DMS153 (cell line): ENCODE measurements around the gene SESN3.
"Not testable (repeated sequence)": the region's sequence is repeated elsewhere in the genome, so short reads cannot be mapped to it uniquely, and the experiment has no call there.

Experiments
- DNase-seq: peaks from one replicate; lab custom pipeline; 2025; lab: John Stamatoyannopoulos, UW

Gene SESN3

DNA sequence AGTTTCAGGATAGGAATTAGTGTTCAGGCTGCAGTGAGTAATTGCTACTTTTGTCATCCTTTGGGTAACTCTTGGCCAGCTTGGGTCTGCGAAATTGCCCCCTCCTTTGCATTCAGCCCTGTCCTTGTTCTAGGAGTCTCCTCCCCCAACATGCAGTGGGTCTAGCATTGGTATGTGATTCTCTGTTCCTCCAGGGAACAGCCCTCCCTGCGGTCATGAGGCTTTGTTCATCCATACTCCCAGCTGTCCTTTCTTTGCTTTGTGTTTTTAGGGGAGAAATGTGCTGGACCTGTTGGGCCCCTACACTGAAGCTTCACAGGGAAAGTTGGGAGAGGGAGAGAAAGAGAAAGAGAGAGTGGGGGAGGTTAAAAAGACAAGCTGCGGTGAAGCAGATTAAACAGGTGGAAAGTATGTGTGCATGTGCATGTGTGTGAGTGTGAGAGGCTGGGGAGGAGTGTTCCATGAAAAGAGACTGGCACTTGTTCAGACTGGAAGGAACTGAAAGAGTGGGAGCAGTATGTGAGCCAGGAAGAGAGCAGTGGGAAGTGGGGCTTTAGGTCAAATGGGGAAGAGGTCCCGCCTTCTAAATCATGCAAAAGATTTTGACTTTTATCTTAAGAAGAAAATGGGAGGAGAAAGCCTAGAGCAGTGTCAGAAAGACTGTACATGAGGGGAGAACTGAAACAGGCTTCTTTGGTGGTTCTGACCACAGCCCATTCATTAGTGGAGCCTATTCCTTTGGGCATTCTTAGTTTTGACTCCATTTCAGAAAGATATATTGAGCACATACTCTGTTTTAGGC, 17.9 kb upstream of the SESN3 start:
- DNase-seq = no peak

DNA sequence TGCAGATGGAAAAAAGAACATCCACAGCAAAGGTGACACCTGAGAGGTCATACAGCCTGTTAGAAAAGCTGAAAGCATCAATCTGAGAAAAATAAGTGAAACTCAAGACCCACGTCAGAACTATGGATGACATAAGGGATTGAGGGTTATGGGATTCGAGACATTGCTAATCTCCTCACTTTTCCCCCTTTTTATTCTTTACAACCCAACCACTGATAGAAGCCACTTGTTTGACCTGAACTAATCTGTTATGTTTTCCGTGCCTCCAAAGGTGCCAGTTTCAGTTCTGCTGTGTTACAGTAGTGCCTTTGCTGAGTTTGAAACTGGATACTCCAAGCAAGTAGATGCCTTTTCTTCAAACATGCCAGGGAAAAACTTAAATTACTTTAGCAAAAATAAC, 16.9 kb upstream of the SESN3 start:
- DNase-seq = no peak

- DNase-seq = peak; percentile 38
Measured at GRCh38 chr11:95247127-95247684, 16.2 kb upstream of the SESN3 start.

DNA sequence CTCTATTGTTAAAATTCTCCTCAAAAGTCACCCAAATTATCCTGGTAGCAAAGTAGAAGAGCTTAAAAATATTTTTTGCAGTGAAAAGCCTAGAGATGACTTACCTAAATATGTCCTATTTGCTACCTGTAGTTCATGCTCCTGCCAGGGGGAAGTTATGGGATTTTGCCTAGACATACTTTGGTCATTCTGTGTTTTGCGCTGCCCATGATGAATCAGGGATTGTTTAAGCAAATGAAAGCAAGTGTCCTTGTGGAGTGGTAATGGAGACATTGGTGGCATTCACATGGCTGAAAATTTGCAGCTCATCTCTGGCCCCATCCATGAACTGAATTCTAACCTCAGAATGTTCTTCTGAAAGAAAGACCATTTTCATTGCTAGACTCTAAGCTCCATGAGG, 14.6 kb upstream of the SESN3 start:
- DNase-seq = no peak

- DNase-seq = no peak
Measured at GRCh38 chr11:95245038-95245437, 14.0 kb upstream of the SESN3 start.

DNA sequence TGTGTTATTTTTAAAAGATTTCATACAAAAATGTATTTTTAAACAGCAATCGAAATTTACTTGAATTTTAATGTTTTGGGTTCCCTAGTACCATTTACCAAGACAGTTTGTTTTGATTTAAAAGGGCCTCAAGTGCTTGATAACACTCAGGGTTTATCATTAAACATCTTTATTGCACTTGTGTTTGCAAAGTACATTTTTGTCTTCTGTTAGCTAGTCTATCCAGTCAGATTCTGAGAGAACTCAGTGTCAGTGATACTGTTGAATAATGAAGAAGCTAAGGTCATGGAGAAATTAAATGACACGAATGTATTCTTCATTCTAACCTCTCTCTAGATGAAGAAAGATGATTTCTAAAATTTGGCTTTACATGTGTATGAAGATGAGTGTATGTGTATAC, 12.7 kb upstream of the SESN3 start:
- DNase-seq = no peak

- no peak for DNase-seq
Measured at GRCh38 chr11:95242845-95243605, 12.0 kb upstream of the SESN3 start.

DNA sequence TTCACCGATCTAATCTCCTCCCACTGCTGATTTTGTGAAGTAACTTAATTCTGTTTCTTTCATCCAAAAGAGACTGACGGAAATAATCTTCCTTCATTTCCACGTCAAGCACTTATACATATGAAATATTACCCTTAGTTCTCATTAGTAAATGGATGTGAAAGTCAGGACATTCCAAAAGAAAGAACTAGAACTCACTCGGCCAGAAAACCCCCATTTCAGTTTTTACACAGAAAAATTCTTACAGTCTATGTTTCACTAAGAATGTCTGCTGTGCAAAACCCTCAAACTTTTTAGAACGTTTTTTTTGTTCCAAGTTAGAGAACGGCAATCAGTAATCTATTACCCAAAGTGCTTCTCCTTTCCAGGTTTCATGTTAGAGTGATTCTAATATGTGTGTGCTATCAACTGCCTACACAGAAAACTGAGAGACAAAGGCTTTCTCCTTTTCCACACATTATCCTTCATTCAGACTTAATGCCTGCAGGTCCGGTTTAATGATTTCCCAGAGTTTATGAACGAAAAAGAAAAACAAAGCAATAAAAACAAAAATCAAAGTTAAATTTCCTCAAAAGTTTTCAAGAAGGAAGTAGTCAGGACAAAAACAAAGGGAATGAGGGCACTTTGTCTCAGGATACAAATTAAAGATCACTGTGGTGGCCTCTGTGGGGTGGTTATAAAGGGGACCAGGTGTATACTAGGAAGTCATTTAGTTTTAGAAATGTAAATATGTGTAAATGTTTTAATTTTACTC, 11.3 kb upstream of the SESN3 start:
- DNase-seq = no peak

DNA sequence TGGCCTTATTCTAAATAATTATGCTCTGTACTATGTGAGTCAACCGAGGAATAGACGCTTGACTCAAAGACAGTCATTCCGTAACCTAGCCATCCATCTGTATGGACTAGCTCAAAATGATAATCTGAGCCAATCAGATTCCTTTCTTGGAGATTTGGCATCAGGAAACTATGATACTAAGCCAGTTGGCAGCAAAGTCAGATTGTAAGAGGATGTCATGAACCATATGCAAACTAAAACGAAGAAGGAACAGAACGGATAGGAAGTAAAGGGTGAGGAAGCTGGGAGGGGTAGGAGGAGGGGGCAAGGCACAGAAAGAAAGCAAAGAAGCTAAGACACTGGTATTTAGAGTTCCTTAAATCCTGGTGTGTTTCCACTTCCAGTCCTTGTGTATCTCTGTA, 10.7 kb upstream of the SESN3 start:
- no peak for DNase-seq

DNA sequence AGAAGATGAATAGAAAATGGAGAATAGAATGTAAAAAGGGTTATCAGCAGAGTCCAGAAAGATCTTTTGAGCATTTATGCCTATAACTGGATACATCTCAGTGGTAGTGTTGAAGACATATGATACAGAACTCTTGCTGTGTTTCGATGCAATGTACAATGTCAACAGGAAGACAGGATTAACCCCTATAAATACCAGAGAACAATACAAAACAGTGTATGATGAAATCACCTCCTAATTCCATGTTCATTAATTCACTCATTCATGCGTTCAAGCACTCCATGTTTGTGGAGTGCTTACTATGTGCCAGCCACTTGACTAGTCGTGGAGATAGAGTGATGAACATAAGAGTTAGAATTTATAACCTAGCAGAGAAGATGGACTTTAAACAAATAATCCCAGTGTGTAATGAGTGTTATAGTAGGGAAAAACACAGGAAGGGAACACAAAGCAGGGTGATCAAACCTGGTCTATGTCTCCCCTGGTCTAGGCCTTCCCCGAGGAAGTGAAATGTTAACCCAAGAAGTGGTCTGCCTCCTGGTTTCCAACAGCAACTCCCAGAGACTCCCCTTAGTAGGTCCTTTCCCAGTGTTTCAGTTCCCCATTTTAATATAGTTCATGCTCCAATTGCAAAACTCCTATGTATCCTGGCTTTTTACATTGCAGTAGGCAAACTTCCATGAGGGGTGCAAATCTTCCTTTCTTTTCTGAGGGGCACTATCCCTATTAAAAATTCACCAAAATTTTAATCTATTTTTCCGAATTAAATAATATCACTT, 9.1 kb upstream of the SESN3 start:
- DNase-seq = peak; percentile 65

- DNase-seq = no peak
Measured at GRCh38 chr11:95232666-95233065, 1.7 kb upstream of the SESN3 start.

DNA sequence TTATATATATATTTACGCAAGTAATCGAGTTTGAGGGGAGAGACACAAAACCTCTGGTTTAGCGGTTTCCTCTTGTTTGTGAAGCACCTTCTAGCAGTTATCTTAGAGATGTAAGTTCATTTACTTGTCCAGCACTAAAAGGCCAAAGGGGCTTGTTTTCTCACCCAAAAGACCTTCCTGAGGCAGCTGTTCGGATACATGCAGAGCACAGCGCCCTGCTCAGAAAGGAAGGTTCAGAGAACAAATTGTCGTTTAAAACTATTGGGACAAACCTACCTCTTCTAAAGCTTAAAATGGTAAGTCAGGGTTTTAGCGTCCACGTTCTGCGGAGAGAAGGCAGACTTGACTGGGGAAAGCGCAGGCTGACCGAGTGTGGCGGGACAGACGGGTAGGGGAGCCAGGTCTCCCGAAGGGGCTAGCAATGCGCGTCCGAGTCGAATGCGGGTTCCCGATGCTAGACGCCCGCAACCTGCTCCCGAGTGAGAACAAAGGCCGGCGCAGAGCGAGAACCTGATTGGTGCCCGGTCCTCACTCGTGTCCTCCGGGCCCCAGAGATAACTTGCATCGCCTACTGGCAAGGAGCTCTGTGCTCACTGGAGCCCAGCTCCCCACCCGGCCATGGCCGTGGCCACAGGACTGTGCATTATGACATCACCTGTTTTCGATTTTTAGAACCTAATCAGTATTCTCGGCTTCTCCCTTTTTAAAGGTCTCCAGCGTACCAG, 1.0 kb upstream of the SESN3 start:
- DNase-seq = peak; percentile 77

DNA sequence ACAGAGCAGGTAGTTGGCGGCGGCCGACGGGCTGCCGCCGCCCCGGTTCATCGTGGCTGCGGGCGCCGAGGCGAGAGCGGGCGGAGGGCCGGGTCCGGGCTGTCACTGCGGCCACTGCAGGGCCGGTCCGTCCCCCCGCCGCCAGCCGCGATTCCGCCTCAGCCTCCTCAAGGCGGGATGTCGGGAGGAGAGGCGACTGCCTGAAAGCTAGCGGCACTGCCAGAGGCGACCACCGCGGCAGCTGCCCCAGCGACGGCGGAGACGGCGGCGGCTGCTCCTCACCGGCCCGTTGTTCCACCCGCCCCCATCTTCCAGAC, 234 bp downstream of the SESN3 start:
- DNase-seq = no peak

- no peak for DNase-seq
Measured at GRCh38 chr11:95229993-95230809, 801 bp downstream of the SESN3 start.

- no peak for DNase-seq
Measured at GRCh38 chr11:95229199-95229992, 1.6 kb downstream of the SESN3 start.

DNA sequence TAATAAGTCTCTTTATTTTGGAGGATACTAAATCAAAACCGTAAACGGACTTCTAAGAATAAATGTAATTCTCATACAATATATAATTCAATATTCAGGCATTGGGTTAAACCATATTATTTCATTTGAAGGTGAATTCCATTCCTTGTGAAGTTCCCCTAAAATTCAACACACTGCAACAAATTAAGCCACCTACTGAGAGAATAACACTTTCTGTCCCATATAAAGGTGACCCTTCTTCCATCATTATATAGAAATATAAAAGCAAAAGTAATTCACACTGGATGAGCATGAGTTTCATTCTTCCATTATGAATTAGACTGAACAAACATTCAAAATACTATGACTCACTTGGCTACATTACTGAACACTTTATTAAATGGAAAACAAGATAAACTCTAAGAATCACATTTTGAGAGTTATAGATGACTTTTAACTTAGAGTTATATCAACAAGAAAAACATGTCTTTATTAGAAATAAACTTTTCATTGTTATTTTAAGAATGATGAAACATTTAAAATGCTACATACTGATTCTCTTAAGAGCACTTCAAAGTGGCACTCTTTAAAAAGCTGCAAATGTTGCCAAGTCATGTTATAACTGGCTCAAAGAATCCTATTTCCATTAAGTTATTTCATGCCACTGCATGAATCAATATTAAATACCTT, 2.8 kb downstream of the SESN3 start:
- DNase-seq = no peak

- not testable (repeated sequence) for DNase-seq
Measured at GRCh38 chr11:95227060-95227459, 3.9 kb downstream of the SESN3 start.

DNA sequence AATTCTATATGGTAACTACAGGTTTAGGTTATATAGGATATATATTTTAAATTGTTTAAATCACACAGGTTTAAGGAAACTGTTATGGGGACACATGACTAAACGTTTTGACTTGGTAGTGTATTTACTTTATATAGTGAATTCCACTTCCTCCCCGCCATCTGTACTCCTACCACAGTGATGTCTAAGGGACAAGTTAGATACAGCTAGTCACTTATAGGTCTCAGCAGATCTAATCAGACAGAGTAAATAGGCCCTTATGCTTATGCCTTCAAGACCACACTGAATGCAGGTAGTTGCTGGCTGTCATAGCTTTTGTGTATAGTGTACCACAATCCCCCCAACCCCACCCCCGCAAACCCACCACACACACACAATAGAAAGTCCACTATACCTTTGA, 8.2 kb downstream of the SESN3 start:
- DNase-seq = no peak

DNA sequence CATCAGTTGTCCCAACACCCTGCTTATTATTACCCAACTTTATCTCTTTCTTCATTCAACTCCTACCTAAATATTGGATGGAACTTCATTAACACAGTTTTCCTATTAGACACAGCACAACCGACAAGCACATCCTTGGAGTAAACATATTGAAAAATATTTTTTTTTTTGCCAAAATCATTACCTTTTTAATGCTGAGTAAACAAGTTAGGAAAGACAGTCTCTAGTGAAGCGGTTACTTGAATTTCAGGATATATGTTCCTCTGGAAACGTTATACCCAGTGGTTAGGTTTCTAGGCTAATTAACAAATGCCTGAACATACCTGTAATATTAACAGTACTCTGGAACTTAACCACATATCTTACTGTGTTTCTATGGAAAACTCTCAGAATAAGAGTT, 11.4 kb downstream of the SESN3 start:
- no peak for DNase-seq
